Pancreas (tissue), 10 donors: ENCODE data around the gene ACKR2. TPM values are rescaled to one million over a fixed set of nuclear protein-coding genes. Genes with fewer than 3 reads are reported as not detected.
"Not testable (repeated sequence)": the region's sequence is repeated elsewhere in the genome, so short reads cannot be mapped to it uniquely, and the experiment has no call there.

Experiments used
- ATAC-seq, 4 donors: fragments of 200-7000 bp; cut with Tn5 transposase; one replicate each; pipeline versions ENCODE4 v1.8.0 to v1.9.1; 2020; ENCODE audit warnings: mild to moderate bottlenecking in 4 of 4, moderate library complexity in 4 of 4
- DNase-seq, 6 donors: peaks; one replicate each; pipeline ENCODE4 v3.0.0-alpha.2; 2020
- FAIRE-seq: peaks from 2 replicates; lab custom pipeline; 2012; peaks lifted over from hg19 to GRCh38; lab: Jason Lieb, UNC
- H3K27ac ChIP-seq, 4 donors: fragments of 200-600 bp; sonication (generic); 1 replicate in 3 of 4; 2 replicates in 1 of 4; pipeline versions ENCODE4 v1.5.0 to v1.8.0; 2020
- H3K27me3 ChIP-seq, 4 donors: fragments of 200-600 bp; one replicate each; pipeline ENCODE4 v1.8.0; 2021
- H3K36me3 ChIP-seq, 3 donors: fragments of 200-600 bp; sonication (generic) in 1 of 3; one replicate each; pipeline versions ENCODE4 v1.5.0 to v1.8.0; 2020 to 2021
- H3K4me1 ChIP-seq, 3 donors: fragments of 200-600 bp; one replicate each; pipeline ENCODE4 v1.8.0; 2021
- H3K4me3 ChIP-seq, 4 donors: fragments of 200-600 bp; sonication (generic) in 2 of 4; one replicate each; pipeline versions ENCODE4 v1.5.0 to v1.8.0; 2020 to 2021
- H3K9me3 ChIP-seq, 4 donors: fragments of 200-600 bp; one replicate each; pipeline ENCODE4 v1.8.0; 2021
- WGBS, 2 donors: extraction: QIAGEN DNeasy Blood & Tissue Kit; methylation state at CpG; one replicate each; pipeline ENCODE4 v1.1.7; 2013; 5-methylcytosine and 5-hydroxymethylcytosine counted together
- intact Hi-C, 3 donors: fragments of 100-400 bp; cut with DNase I; formaldehyde crosslinking; loops; one replicate each; pipeline versions ENCODE4 v1.11.1 to v1.14.2; 2022
- polyA plus RNA-seq, 2 donors: library from polyadenylated mRNA; stranded (reverse); fragments of 200-250 nt; gene quantifications; one replicate each; pipeline ENCODE4 v1.2.3, GENCODE V29; 2013
- total RNA-seq, 6 donors: library from RNA; stranded (reverse); fragmentation: NEBNext Ultra II Directional in 4 of 6; extraction: Animal tissue kit (Norgen Biotek cat#: 25700) in 4 of 6; gene quantifications; one replicate each; pipeline versions ENCODE4 v1.2.1 to v1.2.4, GENCODE V29; 2021 to 2023
- TF ChIP-seq, protein P1 (sequence below), 4 donors: fragments of 200-600 bp; sonication (generic) in 3 of 4; IDR thresholded peaks; one replicate each; pipeline versions ENCODE4 v1.5.0 to v1.8.0; 2021; ENCODE audit warnings: antibody characterized with exemption in 4 of 4
- donor health status: healthy with polysubstance abuse.
- donor health status: DM: no; HTN: no; CAD: no; lungs with moderate emphysema.
- donor health status: DM: no; HTN: no; CAD: no.
- donor health status: control.
- donor health status: control.
- donor health status: Bipolar disorder and iron deficiency.
- donor health status: DM: yes; HTN: yes; CAD: no.
- donor health status: DM: no; HTN: no; CAD: no.
- donor health status: DM: no; HTN: no; CAD: no.
- donor health status: DM: yes; HTN: yes; CAD: no.

ACKR2 gene
- total and polyA plus RNA-seq, 8 donors: 0.09 to 1.7 (median 0.84) TPM

DNA sequence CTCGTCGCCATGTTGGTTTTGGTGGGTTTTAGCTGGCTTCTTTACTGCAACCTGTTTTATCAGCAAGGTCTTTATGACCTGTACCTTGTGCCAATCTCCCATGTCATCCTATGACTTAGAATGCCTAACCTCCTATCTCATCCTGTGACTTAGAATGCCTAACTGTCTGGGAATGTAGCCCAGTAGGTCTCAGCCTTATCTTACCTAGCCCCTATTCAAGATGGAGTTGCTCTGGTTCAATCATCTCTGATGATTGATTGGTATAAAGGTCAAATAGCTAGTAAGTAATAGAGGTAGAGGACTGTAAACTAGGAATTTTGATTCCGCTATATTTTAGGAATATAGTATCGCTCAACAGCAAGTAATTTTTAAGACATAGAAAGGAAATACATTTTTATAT lies 1.3 kb upstream of the ACKR2 start:
- TF ChIP-seq, protein P1, sequence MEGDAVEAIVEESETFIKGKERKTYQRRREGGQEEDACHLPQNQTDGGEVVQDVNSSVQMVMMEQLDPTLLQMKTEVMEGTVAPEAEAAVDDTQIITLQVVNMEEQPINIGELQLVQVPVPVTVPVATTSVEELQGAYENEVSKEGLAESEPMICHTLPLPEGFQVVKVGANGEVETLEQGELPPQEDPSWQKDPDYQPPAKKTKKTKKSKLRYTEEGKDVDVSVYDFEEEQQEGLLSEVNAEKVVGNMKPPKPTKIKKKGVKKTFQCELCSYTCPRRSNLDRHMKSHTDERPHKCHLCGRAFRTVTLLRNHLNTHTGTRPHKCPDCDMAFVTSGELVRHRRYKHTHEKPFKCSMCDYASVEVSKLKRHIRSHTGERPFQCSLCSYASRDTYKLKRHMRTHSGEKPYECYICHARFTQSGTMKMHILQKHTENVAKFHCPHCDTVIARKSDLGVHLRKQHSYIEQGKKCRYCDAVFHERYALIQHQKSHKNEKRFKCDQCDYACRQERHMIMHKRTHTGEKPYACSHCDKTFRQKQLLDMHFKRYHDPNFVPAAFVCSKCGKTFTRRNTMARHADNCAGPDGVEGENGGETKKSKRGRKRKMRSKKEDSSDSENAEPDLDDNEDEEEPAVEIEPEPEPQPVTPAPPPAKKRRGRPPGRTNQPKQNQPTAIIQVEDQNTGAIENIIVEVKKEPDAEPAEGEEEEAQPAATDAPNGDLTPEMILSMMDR (IDR thresholded peaks at IDR 0.05): no peak
- 81 to 98% methylated on average over 4 of the region's 4 CpGs for WGBS, 2 donors
- ATAC-seq (no peak), DNase-seq (no peak), FAIRE-seq (no peak)
- intact Hi-C loops: no loop called here
- no peaks in the 10 kb centered on the region for H3K27me3 ChIP-seq
- H3K4me1 ChIP-seq: peaks cover 0 to 12% (median 7%) of the 10 kb centered on the region in 3 donors
- H3K27ac ChIP-seq: no peak overlapping the region
- H3K9me3 ChIP-seq: no peaks in the 10 kb centered on the region
- H3K36me3 ChIP-seq: no peaks in the 10 kb centered on the region
- H3K4me3 ChIP-seq: no peak overlapping the region

DNA sequence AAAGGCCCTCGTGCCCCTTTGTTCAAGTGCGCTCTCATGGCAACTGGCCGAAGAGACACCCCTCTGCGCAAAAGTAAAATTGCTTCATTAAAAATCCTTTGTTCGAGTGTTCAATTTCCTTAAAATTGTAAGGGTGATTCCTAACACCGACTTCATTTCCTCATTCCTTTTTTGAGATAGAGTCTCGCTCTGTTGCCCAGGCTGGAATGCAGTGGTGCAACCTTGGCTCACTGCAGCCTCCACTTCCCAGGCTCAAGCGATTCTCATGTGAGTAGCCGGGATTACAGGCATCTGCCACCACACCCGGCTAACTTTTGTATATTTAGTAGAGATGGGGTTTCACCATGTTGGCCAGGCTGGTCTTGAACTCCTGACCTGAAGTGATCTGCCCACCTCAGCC lies 1.5 kb downstream of the ACKR2 start:
- peak in 1 of 4 donors; percentile 37 for ATAC-seq
- not testable (repeated sequence) for FAIRE-seq

DNA sequence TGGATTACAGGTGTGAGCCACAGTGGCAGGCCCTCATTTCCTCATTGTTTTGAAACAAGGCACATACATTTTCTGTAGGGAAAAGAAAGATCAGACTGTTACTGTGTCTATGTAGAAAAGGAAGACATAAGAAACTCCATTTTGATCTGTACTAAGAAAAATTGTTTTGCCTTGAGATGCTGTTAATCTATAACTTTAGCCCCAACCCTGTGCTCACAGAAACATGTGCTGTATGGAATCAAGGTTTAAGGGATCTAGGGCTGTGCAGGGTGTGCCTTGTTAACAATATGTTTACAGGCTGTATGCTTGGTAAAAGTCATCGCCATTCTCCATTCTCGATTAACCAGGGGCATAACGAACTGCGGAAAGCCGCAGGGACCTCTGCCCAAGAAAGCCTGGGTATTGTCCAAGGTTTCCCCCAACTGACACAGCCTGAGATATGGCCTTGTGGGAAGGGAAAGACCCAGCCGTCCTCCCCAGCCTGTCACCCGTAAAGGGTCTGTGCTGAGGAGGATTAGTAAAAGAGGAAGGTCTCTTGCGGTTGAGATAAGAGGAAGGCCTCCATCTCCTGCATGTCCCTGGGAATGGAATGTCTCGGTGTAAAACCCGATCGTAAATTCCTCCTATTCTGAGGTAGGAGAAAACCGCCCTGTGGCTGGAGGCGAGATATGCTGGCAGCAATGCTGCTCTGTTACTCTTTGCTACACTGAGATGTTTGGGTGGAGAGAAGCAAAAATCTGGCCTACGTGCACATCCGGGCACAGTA lies 2.1 kb downstream of the ACKR2 start:
- H3K9me3 ChIP-seq, H3K4me3 ChIP-seq, intact Hi-C loops, H3K4me1 ChIP-seq, H3K36me3 ChIP-seq, H3K27me3 ChIP-seq, DNase-seq: not testable (repeated sequence)
- WGBS, 2 donors: 24 to 36% methylated on average over 15 of the region's 15 CpGs
- H3K27ac ChIP-seq: peak overlapping the region in 1 of 4 donors; percentile 13
- peak in 1 of 4 donors; percentile 32 for ATAC-seq
- peak; percentile 66 for FAIRE-seq

More for the DNA sequence above, 1.5 kb downstream of the ACKR2 start:
- H3K27ac ChIP-seq, H3K27me3 ChIP-seq, H3K9me3 ChIP-seq, H3K36me3 ChIP-seq, DNase-seq, H3K4me1 ChIP-seq, H3K4me3 ChIP-seq, intact Hi-C loops: not testable (repeated sequence)
- 62 to 74% methylated on average over 10 of the region's 10 CpGs for WGBS, 2 donors

DNA sequence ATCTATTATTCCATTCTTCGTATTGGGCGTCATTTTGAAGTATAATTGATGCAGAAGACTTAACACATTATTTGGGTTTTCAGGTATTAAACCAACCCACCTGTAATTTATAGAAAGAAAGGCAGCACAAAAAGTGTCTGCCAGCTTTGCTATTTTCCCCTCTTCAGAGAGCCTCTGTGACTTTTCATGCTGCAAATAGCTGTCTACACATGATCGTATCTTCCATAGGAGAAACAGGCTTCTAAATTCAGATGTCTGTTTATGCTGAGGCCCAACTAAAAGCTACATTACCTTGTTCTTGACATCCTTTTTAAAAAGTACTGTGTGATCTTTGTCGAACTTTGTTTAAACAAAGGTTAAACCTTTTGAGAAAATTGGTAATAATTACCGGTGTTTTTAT lies 5.0 kb downstream of the ACKR2 start:
- intact Hi-C loops: no loop called here
- peaks cover 0 to 11% (median 8%) of the 10 kb centered on the region in 3 donors for H3K4me1 ChIP-seq
- no peaks in the 10 kb centered on the region for H3K27me3 ChIP-seq
- 85 to 90% methylated on average over 5 of the region's 5 CpGs for whole genome bisulfite sequencing, 2 donors
- TF ChIP-seq, protein P1 (IDR thresholded peaks at IDR 0.05): no peak
- FAIRE-seq: no peak
- no peaks in the 10 kb centered on the region for H3K9me3 ChIP-seq
- no peak for ATAC-seq
- no peak overlapping the region for H3K27ac ChIP-seq
- no peak overlapping the region for H3K4me3 ChIP-seq
- no peak for DNase-seq
- no peaks in the 10 kb centered on the region for H3K36me3 ChIP-seq

DNA sequence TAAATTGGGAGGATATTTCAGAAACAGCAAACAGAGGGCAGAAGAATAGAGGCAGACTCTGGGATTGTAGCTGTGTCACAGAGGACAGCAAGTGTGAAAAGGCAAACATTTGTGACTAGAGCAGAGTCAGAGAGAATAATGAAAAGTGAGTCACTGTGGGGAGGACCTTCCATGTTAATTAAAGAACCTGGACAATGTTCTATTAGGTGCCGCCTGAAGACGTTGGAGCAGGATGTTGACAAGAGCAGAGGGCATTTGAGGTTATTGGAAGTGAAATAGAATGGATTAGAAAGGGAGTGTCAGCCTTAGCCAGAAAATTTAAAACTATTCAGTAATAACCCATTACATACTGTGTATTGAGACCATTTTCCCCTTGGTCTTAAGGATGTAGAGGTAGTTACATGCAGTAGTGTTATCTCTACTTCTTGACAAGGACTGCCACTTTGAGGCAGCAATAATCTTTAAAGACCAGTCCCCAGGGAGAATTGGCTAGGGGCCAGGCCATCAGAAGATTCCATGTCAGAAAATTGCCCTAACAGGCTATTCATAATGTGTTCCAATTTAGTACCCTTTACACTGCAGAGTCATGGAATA lies 5.8 kb downstream of the ACKR2 start:
- no peaks in the 10 kb centered on the region for H3K9me3 ChIP-seq
- no peak for ATAC-seq
- intact Hi-C loops: no loop called here
- H3K27ac ChIP-seq: no peak overlapping the region
- H3K4me3 ChIP-seq: no peak overlapping the region
- H3K4me1 ChIP-seq: peaks cover 4 to 14% (median 12%) of the 10 kb centered on the region in 3 donors
- no peaks in the 10 kb centered on the region for H3K27me3 ChIP-seq
- no peak for DNase-seq
- no peaks in the 10 kb centered on the region for H3K36me3 ChIP-seq
- TF ChIP-seq, protein P1 (IDR thresholded peaks at IDR 0.05): no peak
- WGBS, 2 donors: 35 to 55% methylated on average over 2 of the region's 2 CpGs
- FAIRE-seq: no peak

DNA sequence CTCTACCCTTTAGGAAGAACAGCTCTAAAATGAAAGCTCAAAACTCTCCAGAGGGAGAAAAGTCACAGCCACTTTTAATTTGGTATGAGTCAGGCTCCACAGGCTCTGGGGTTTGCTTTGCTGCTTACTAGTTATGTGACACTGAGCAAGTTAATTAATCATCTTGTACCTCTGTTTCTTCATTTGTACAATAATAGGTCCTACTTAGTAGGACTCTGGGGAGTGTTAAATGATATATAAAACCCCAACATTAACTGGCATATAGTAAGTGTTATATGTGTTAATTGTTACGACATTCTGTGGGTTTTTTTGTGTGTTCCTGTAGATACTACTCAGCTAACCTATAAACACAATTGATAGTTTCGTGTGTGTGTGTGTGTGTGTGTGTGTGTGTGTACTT lies 6.6 kb downstream of the ACKR2 start:
- H3K4me1 ChIP-seq: peaks cover 4 to 12% (median 12%) of the 10 kb centered on the region in 3 donors
- H3K9me3 ChIP-seq: no peaks in the 10 kb centered on the region
- no peak for ATAC-seq
- no peak for FAIRE-seq
- H3K27me3 ChIP-seq: no peaks in the 10 kb centered on the region
- H3K27ac ChIP-seq: no peak overlapping the region
- no peak overlapping the region for H3K4me3 ChIP-seq
- TF ChIP-seq, protein P1 (IDR thresholded peaks at IDR 0.05): no peak
- no peaks in the 10 kb centered on the region for H3K36me3 ChIP-seq
- WGBS, 2 donors: 75% methylated on average over 2 of the region's 2 CpGs
- intact Hi-C loops: no loop called here
- no peak for DNase-seq
